KBM-7 (cell line): ENCODE measurements around the gene TICAM1.
"Not testable (repeated sequence)": the region's sequence is repeated elsewhere in the genome, so short reads cannot be mapped to it uniquely, and the experiment has no call there.

Experiments used
- DNase-seq: peaks from one replicate; pipeline ENCODE4 v3.0.0-alpha.2; 2015
- in situ Hi-C: fragments of 300-500 bp; cut with MboI; formaldehyde crosslinking; loops from 2 replicates; pipeline ENCODE4 v1.14.3; 2020; ENCODE audit warnings: low sequenced_read_pairs, low pct_unique_long_range_greater_than_20kb, mixed read lengths

Gene TICAM1

GRCh38 chr19:4847190-4847973, 15.9 kb upstream of the TICAM1 start:
- no peak for DNase-seq
- in situ Hi-C loops, result no loop called here

GRCh38 chr19:4845975-4846374, 14.5 kb upstream of the TICAM1 start:
- DNase-seq, result not testable (repeated sequence)

GRCh38 chr19:4844348-4845179, 13.1 kb upstream of the TICAM1 start:
- in situ Hi-C loops, result no loop called here
- DNase-seq, result no peak

More at GRCh38 chr19:4845975-4846374, 14.5 kb upstream of the TICAM1 start:
- in situ Hi-C loops, result not testable (repeated sequence)

GRCh38 chr19:4843647-4843965, 12.1 kb upstream of the TICAM1 start:
- no peak for DNase-seq
- in situ Hi-C loops, result no loop called here

- DNase-seq, result no peak
- in situ Hi-C loops, result no loop called here
Observed at GRCh38 chr19:4839192-4839591, 7.7 kb upstream of the TICAM1 start.

- in situ Hi-C loops, result no loop called here
- DNase-seq, result no peak
Observed at GRCh38 chr19:4832776-4833175, 1.3 kb upstream of the TICAM1 start.

GRCh38 chr19:4831979-4832340, 448 bp upstream of the TICAM1 start:
- DNase-seq, in situ Hi-C loops: not testable (repeated sequence)

GRCh38 chr19:4830768-4831265, 695 bp downstream of the TICAM1 start:
- DNase-seq, result no peak
- in situ Hi-C loops, result no loop called here

- in situ Hi-C loops, result no loop called here
- DNase-seq, result no peak
Observed at GRCh38 chr19:4830332-4830731, 1.2 kb downstream of the TICAM1 start.

- in situ Hi-C loops, result no loop called here
- DNase-seq, result peak; percentile 63
Observed at GRCh38 chr19:4829001-4829712, 2.4 kb downstream of the TICAM1 start.

- no peak for DNase-seq
- in situ Hi-C loops, result no loop called here
Observed at GRCh38 chr19:4823577-4823976, 7.9 kb downstream of the TICAM1 start.

- in situ Hi-C loops, DNase-seq: not testable (repeated sequence)
Observed at GRCh38 chr19:4822354-4822753, 9.2 kb downstream of the TICAM1 start.

GRCh38 chr19:4821265-4821664, 10.2 kb downstream of the TICAM1 start:
- in situ Hi-C loops, result no loop called here
- no peak for DNase-seq

- in situ Hi-C loops, result no loop called here
- DNase-seq, result no peak
Observed at GRCh38 chr19:4817467-4818277, 13.8 kb downstream of the TICAM1 start.

- in situ Hi-C loops, result no loop called here
Observed at GRCh38 chr19:4816950-4817278, 14.6 kb downstream of the TICAM1 start.

GRCh38 chr19:4816202-4816949, 15.1 kb downstream of the TICAM1 start:
- no peak for DNase-seq
- in situ Hi-C loops, result no loop called here

More at GRCh38 chr19:4816950-4817278, 14.6 kb downstream of the TICAM1 start:
- DNase-seq, result no peak

GRCh38 chr19:4815426-4816201, 15.9 kb downstream of the TICAM1 start:
- in situ Hi-C loops, result no loop called here

More at GRCh38 chr19:4815426-4816201, 15.9 kb downstream of the TICAM1 start:
- DNase-seq, result peak; percentile 93
